K562 (cell line): ENCODE measurements around the gene TIMM17B. TPM values are rescaled to one million over a fixed set of nuclear protein-coding genes. Genes with fewer than 3 reads are reported as not detected.

Experiments
- ATAC-seq: fragments of 200-7000 bp; cut with Tn5 transposase; 3 replicates; pipeline ENCODE4 v1.9.1; 2020; ENCODE audit warnings: moderate library complexity
- BruUV-seq: library from RNA; stranded (reverse); fragments of 400-500 nt; replicated peaks from 2 replicates; lab custom pipeline; 2021; lab: Mats Ljungman, UMichigan
- CTCF ChIA-PET: fragments of 300-600 bp; formaldehyde crosslinking; extraction: SDS; loops from one replicate; lab custom pipeline; 2021; ENCODE audit warnings: low intra/inter-chr PET ratio; lab: Yijun Ruan, JAX
- POLR2A ChIA-PET: fragments of 300-600, 350-650 bp; sonication (Branson Sonifier 250); formaldehyde crosslinking; extraction: SDS; loops from one replicate; lab custom pipeline; 2021; ENCODE audit warnings: antibody characterized with exemption, inconsistent platforms; lab: Yijun Ruan, JAX
- DNase-seq, 4 experiments: peaks; one replicate each; pipeline versions ENCODE4 v3.0.0 to v3.0.0-alpha.2; 2011 to 2018; ENCODE audit warnings: low spot score in 3 of 4, mixed read lengths in 3 of 4; ENCODE audit errors: extremely low read depth in 1 of 4
- FAIRE-seq: peaks from 2 replicates; lab custom pipeline; 2011; peaks lifted over from hg19 to GRCh38; lab: Jason Lieb, UNC
- H2AFZ ChIP-seq: 2 replicates; pipeline ENCODE4 v1.6.0; 2011; ENCODE audit warnings: low read depth, low read length, control low read depth, inconsistent platforms
- H3K27ac ChIP-seq: fragments of 200-600 bp; 3 replicates; pipeline ENCODE4 v1.8.0; 2011; ENCODE audit warnings: low read depth, mild to moderate bottlenecking, control low read depth, inconsistent platforms, low read length, moderate library complexity, mixed read lengths; ENCODE audit errors: extremely low read depth
- H3K27me3 ChIP-seq, 2 experiments: fragments of 300-600 bp in 1 of 2; 2 replicates in 1 of 2; 3 replicates in 1 of 2; pipeline versions ENCODE4 v1.6.0 to v1.8.0; 2011; ENCODE audit warnings: inconsistent platforms in 2 of 2, low read length in 2 of 2, mild to moderate bottlenecking in 1 of 2, mixed read lengths in 1 of 2, moderate library complexity in 1 of 2; ENCODE audit not compliant: control insufficient read depth in 2 of 2, insufficient read depth in 2 of 2
- H3K36me3 ChIP-seq: fragments of 300-600 bp; 3 replicates; pipeline ENCODE4 v1.8.0; 2011; ENCODE audit warnings: mild to moderate bottlenecking, low read length, inconsistent platforms; ENCODE audit not compliant: control insufficient read depth, insufficient read depth
- H3K4me1 ChIP-seq, 2 experiments: fragments of 200-600 bp in 1 of 2; replicated peaks in 1 of 2; 2 replicates in 1 of 2; 3 replicates in 1 of 2; pipeline versions ENCODE4 v1.5.1 to v1.8.0; 2011; ENCODE audit warnings: inconsistent platforms in 2 of 2, low read length in 2 of 2, mild to moderate bottlenecking in 1 of 2, mixed read lengths in 1 of 2, moderate library complexity in 1 of 2; ENCODE audit not compliant: control insufficient read depth in 2 of 2, insufficient read depth in 2 of 2
- H3K4me2 ChIP-seq: 2 replicates; pipeline ENCODE4 v1.6.1; 2011; ENCODE audit warnings: low read length, control low read depth, inconsistent platforms, mixed read lengths; ENCODE audit not compliant: insufficient read depth
- H3K4me3 ChIP-seq: fragments of 200-600 bp; sonication (generic), shearing (Covaris generic); 2 replicates; pipeline ENCODE4 v1.5.1; 2016; ENCODE audit warnings: control low read depth, inconsistent platforms
- H3K79me2 ChIP-seq: fragments of 200-600 bp; 3 replicates; pipeline ENCODE4 v1.8.0; 2011; ENCODE audit warnings: low read length, inconsistent platforms; ENCODE audit not compliant: control insufficient read depth, insufficient read depth
- H3K9ac ChIP-seq, 2 experiments: 2 replicates each; pipeline versions ENCODE4 v1.6.0 to v1.6.1; 2011; ENCODE audit warnings: low read depth in 2 of 2, low read length in 2 of 2, control low read depth in 1 of 2, inconsistent platforms in 1 of 2, mild to moderate bottlenecking in 1 of 2, mixed read lengths in 1 of 2; ENCODE audit not compliant: insufficient read depth in 1 of 2
- H3K9me1 ChIP-seq: one replicate; pipeline ENCODE4 v1.6.0; 2011; ENCODE audit warnings: inconsistent platforms, mild to moderate bottlenecking, low read length, moderate library complexity; ENCODE audit not compliant: control insufficient read depth, insufficient read depth
- H3K9me3 ChIP-seq: replicated peaks from 2 replicates; pipeline ENCODE4 v1.5.1; 2011; ENCODE audit warnings: low read depth, low read length, inconsistent platforms; ENCODE audit not compliant: control insufficient read depth, insufficient read depth
- H4K20me1 ChIP-seq: replicated peaks from 2 replicates; pipeline ENCODE4 v1.6.1; 2011; ENCODE audit warnings: low read length, inconsistent platforms, mixed read lengths; ENCODE audit not compliant: control insufficient read depth, insufficient read depth
- C11orf30 ChIP-seq: fragments of 450-650 bp; IDR thresholded peaks from 2 replicates; pipeline ENCODE4 v1.6.1; 2016; ENCODE audit warnings: low read depth, mild to moderate bottlenecking
- MAFG ChIP-seq: fragments of 450-650 bp; conservative IDR thresholded peaks from 2 replicates; pipeline ENCODE4 v1.6.1; 2016; ENCODE audit warnings: missing genetic modification characterization, missing compliant biosample characterization
- ZNF143 ChIP-seq: sonication (generic); formaldehyde crosslinking; IDR thresholded peaks from 2 replicates; pipeline ENCODE4 v1.9.0; 2022; ENCODE audit warnings: mild to moderate bottlenecking, missing genetic modification reagents
- ZNF316 ChIP-seq: fragments of 450-650 bp; IDR thresholded peaks from 2 replicates; pipeline ENCODE4 v1.6.1; 2016
- WGBS: fragments of 100-300 bp; shearing (Covaris generic); methylation state at CpG from one replicate; pipeline ENCODE4 v1.1.6; 2016; ENCODE audit warnings: low coverage, mixed read lengths; ENCODE audit not compliant: insufficient coverage; ENCODE audit errors: missing lambda C conversion rate; 5-methylcytosine and 5-hydroxymethylcytosine counted together
- in situ Hi-C: fragments of 300-500 bp; cut with MboI; formaldehyde crosslinking; loops from 4 replicates; pipeline ENCODE4 v1.15.0; 2018; ENCODE audit warnings: inconsistent platforms, mixed read lengths
- intact Hi-C: fragments of 100-400 bp; cut with micrococcal nuclease; formaldehyde crosslinking; loops from 2 replicates; pipeline ENCODE4 v1.14.2; 2022
- polyA plus RNA-seq, 8 experiments: library from polyadenylated mRNA; depleted of rRNA in 4 of 8; stranded (reverse) in 5 of 8; unstranded in 3 of 8; fragments of >200 nt; fragmentation: Nextera tagmentation in 2 of 8; fragmentation: Illumina TruSeq in 1 of 8; extraction: Ambion mirVana in 2 of 8; extraction: Trizol in 1 of 8; gene quantifications; 2 replicates each; pipeline versions ENCODE4 v1.2.1 to v1.2.3, GENCODE V29; 2011 to 2014; ENCODE audit warnings: inconsistent platforms in 1 of 8, missing spikeins in 1 of 8
- total RNA-seq, 7 experiments: library from RNA; depleted of rRNA in 6 of 7; stranded (reverse); fragments of >200 nt in 6 of 7; fragmentation: Illumina TruSeq in 2 of 7; extraction: Trizol in 2 of 7; gene quantifications; 2 replicates each; pipeline versions ENCODE4 v1.2.1 to v1.2.3, GENCODE V29; 2011 to 2021; ENCODE audit warnings: low replicate concordance in 1 of 7

The TIMM17B gene
- total and polyA plus RNA-seq, 9 of the 15 experiments (the other 6 are each of a cell fraction or from before 2014, with no cell fraction given): 9.9 to 184 (median 115) TPM

DNA sequence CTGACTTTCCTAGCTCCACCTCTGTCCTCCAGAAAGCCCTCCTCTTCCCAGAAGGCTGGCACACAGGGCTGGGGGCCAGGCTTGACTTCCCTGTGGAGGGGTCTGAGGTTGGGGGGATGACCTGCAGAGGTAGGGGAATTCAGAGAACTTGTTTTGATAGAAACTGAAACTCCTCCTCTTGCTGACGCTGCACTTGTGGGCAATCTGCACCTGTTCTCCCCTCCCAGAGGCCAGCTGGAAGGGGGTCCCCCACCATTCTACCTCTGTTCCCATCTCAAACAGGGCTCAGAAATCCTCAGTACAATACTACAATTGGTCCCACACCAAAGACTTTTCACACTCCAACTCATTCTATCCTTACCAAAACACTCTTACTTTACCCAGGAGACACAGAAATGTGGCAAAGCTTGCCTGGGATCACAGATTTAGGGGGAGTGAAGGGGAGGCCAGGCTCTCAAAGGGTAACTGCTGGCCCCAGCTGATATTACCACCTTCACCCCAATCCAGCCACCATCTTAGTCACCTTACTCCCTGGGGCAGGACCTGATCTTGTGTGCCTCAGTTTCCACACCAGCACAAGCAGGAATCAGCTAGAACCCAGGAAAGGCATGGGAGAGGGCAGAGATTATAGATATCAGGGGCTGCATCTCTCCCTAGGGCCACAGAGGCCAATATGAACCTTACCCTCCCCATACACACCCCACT is 41.3 kb upstream of the TIMM17B start:
- in situ Hi-C loops (no loop called here), intact Hi-C loops (no loop called here)
- H3K79me2 ChIP-seq: peaks cover 90% of the 10 kb centered on the region
- POLR2A ChIA-PET: interaction anchor here (0.7 kb wide), 1 partner anchor 41 kb away, joined by 3 read pairs; the partner anchor contains the start of genes PQBP1 and TIMM17B
- H3K4me3 ChIP-seq: no peak overlapping the region
- H3K27ac ChIP-seq: peak overlapping the region; percentile 91
- H3K9ac ChIP-seq: peak overlapping the region; percentile 65 to 69; a peak in 3 of 4 replicates
- no TSS peak for BruUV-seq
- no peak overlapping the region for H2AFZ ChIP-seq
- FAIRE-seq (no peak), DNase-seq (no peak), ATAC-seq (no peak)
- TF ChIP-seq ZNF143 (CRISPR knock-in tag) (no peak), C11orf30 (peak; percentile 28; the same call in 1 of the 2 replicates), ZNF316 (peak; percentile 49; the same call in 1 of the 2 replicates), MAFG (tag) (0 out of 2 replicates have a peak, but pooled peaks have one; percentile 17)
- 13% methylated on average over 1 of the region's 1 CpG for WGBS
- H3K9me3 ChIP-seq: no peaks in the 10 kb centered on the region
- H3K4me2 ChIP-seq: peak overlapping the region; percentile 24; the same call in 1 of the 2 replicates
- H3K36me3 ChIP-seq: peaks cover 69% of the 10 kb centered on the region
- H4K20me1 ChIP-seq: no peaks in the 10 kb centered on the region
- CTCF ChIA-PET: interaction anchor here (1.6 kb wide), 1 partner anchor 22 kb away, joined by 4 read pairs; no protein-coding TSS in a partner anchor
- no peaks in the 10 kb centered on the region for H3K27me3 ChIP-seq
- no peaks in the 10 kb centered on the region for H3K9me1 ChIP-seq
- peaks cover 59 to 77% of the 10 kb centered on the region in 2 experiments for H3K4me1 ChIP-seq
